Fibroblast of villous mesenchyme (primary cell): ENCODE data around the gene LAMA4. TPM values are rescaled to one million over a fixed set of nuclear protein-coding genes. Genes with fewer than 3 reads are reported as not detected.
"Not testable (repeated sequence)": the region's sequence is repeated elsewhere in the genome, so short reads cannot be mapped to it uniquely, and the experiment has no call there.

Experiments
- DNase-seq: peaks from one replicate; pipeline ENCODE4 v3.0.0-alpha.2; 2010; ENCODE audit warnings: low read depth
- H3K4me3 ChIP-seq: 2 replicates; pipeline ENCODE4 v1.5.1; 2011; ENCODE audit warnings: low read depth, mild to moderate bottlenecking, low read length
- CTCF ChIP-seq: IDR thresholded peaks from 2 replicates; pipeline ENCODE4 v1.5.1; 2012; ENCODE audit warnings: low read depth, mild to moderate bottlenecking, low read length; ENCODE audit not compliant: insufficient read depth
- total RNA-seq: library from RNA; depleted of rRNA; stranded (reverse); fragments of >200 nt; gene quantifications from 2 replicates; pipeline ENCODE4 v1.2.3, GENCODE V29; 2012

LAMA4 gene
- total RNA-seq, 1 donor, result 481 TPM

DNA sequence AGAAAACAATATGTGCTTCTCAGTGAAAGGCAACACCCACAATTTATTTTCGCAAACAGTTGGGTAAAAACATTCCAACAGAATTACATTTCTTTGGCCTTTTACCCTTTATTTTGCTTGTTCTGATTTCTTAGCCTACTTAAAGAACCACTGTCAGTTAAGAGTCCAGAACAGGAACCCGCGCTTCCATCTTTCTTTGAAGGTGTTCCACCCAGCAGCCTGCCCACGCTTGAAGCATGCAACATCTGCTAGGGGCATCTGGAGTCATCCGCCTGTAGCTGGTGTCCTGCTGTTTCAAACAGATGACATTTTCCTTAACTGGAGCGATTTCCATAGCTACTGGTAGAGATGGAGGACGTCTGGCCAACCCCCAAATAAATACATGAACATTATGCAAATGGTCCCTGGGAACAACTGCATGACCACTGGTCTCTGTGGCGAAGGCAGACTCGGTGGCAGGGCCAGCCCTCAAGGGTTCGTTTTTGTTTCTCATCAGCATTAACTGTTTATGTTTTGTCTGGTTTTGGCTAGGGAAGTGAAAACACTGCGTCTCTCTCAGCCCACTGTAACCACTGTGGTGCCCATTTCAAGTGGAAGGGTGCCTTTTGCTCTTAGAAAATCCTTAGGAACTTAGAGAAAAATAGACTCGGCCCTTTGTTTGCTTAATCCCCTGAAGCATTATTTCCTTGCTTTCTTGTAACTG lies 51.6 kb downstream of the LAMA4 start:
- no peak overlapping the region for H3K4me3 ChIP-seq
- TF ChIP-seq CTCF, result no peak
- peak; percentile 41 for DNase-seq

DNA sequence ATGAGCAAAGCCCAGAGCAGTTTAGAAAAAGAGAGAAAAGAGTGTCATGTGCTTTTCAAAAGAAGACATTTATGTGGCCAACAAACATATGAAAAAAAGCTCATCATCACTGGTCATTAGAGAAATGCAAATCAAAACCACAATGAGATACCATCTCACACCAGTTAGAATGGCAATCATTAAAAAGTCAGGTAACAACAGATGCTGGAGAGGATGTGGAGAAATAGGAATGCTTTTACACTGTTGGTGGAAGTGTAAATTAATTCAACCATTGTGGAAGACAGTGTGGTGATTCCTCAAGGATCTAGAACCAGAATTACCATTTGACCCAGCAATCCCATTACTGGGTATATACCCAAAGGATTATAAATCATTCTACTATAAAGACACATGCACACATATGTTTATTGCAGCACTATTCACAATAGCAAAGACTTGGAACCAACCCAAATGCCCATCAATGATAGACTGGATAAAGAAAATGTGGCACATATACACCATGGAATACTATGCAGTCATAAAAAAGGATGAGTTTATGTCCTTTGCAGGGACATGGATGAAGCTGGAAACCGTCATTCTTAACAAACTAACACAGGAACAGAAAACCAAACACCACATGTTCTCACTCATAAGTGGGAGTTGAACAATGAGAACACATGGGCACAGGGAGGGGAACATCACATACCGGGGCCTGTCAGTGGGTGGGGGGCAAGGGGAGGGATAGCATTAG lies 54.0 kb downstream of the LAMA4 start:
- not testable (repeated sequence) for H3K4me3 ChIP-seq, DNase-seq

DNA sequence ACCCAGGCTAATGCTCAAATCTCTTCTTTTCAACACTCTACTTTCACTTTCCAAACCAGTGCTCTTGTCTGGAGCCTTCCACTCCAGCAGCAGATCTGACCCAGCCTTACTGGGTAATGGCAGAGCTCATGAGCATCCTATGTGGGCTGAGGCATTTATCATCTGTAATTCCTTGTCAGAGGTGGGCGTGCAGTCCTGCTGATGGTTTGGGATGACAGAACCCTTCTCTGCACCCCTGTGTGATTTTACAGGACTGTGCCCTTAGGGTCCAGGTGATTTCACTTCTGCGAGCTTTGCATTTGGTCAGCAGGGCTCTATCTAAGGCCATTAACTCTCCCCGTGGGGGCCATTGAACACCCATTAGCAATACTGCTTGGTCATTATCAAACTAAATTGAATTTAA lies 55.4 kb downstream of the LAMA4 start:
- DNase-seq, result no peak
- TF ChIP-seq CTCF, result no peak
- no peak overlapping the region for H3K4me3 ChIP-seq

GRCh38 chr6:112198582-112198981 lies 55.8 kb downstream of the LAMA4 start:
- no peak for DNase-seq
- no peak for TF ChIP-seq CTCF
- H3K4me3 ChIP-seq, result no peak overlapping the region

GRCh38 chr6:112197636-112198035 lies 56.7 kb downstream of the LAMA4 start:
- TF ChIP-seq CTCF, result no peak
- DNase-seq, result no peak
- no peak overlapping the region for H3K4me3 ChIP-seq

- no peak overlapping the region for H3K4me3 ChIP-seq
- no peak for DNase-seq
- no peak for TF ChIP-seq CTCF
Observed at GRCh38 chr6:112196306-112196705, 58.1 kb downstream of the LAMA4 start.

DNA sequence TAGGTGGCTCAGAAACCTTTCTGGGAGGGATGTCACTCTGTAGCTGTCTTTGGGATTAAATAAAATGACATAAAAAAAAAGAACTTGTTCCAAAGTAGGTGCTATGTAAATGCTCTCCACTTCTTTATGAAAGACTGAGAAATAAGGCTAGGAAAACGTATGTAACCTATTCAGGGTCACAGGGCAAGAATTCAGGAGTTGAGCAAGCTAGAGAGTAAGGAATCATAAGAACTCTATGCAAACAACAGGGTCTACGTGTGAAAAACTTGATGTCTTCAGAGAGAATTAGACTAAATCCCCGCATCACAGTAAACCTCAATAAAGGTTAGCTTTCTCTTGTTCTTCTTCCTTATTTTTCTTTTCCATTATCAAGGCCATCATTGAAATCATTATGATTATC lies 59.2 kb downstream of the LAMA4 start:
- DNase-seq, result no peak
- no peak overlapping the region for H3K4me3 ChIP-seq
- no peak for TF ChIP-seq CTCF
